ENCODE measurements around the gene CASP14.

Gene CASP14

DNA sequence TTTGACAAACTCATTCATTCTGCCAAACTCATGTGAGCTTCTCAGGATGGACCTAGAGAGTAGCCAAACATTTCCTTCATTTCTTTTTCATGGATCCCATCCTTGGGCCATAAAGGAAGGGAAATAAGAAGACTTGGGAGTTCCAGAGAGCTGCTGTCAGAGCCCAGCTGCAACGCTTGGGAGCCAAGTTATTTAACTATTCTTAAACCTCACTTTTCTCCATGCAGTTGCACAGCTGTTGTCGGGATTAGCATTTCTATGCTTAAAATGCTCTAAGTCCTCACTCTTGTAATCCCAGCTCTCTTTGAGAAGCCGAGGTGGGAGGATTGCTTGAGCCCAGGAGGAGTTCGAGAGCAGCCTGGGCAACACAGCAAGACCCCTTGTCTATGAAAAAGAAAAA, 11.7 kb upstream of the CASP14 start:
- TF ChIP-seq, protein P1, sequence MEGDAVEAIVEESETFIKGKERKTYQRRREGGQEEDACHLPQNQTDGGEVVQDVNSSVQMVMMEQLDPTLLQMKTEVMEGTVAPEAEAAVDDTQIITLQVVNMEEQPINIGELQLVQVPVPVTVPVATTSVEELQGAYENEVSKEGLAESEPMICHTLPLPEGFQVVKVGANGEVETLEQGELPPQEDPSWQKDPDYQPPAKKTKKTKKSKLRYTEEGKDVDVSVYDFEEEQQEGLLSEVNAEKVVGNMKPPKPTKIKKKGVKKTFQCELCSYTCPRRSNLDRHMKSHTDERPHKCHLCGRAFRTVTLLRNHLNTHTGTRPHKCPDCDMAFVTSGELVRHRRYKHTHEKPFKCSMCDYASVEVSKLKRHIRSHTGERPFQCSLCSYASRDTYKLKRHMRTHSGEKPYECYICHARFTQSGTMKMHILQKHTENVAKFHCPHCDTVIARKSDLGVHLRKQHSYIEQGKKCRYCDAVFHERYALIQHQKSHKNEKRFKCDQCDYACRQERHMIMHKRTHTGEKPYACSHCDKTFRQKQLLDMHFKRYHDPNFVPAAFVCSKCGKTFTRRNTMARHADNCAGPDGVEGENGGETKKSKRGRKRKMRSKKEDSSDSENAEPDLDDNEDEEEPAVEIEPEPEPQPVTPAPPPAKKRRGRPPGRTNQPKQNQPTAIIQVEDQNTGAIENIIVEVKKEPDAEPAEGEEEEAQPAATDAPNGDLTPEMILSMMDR (IDR thresholded peaks at IDR 0.05; ENCODE audit: low read depth, low read length, missing control alignments), result no peak
- H3K4me3 ChIP-seq (ENCODE audit: low read depth, low read length), result no peak overlapping the region
- no peaks in the 10 kb centered on the region for H3K27me3 ChIP-seq (replicated peaks)
- no peaks in the 10 kb centered on the region for H3K36me3 ChIP-seq (replicated peaks)
- DNase-seq, result no peak
- in situ Hi-C loops (cut with HindIII; ENCODE audit: low pct_ligation_motif_present, low sequenced_read_pairs), result no loop called here
- H3K27ac ChIP-seq, result no peak overlapping the region

DNA sequence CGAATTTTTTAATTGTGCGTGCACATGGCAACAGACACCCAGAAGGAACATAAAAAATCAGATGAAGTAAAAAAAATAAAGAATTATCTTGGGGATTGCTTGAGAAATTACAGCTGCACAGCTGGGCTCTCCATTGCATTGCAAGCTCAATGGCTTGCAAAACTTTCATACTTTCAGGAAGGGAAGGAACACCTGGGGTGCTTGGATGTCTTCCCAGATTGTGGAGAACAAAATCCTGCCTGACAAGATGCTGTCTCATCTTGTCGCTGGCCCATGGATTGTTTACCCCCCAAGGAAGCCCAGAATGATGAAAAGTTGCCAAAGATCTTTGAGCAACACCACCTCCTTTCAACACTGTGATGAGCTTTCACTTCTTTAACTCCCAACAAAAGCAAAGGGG, 11.0 kb upstream of the CASP14 start:
- H3K27ac ChIP-seq, result no peak overlapping the region
- DNase-seq, result no peak
- no peak overlapping the region for H3K4me3 ChIP-seq (ENCODE audit: low read depth, low read length)
- H3K36me3 ChIP-seq (replicated peaks), result no peaks in the 10 kb centered on the region
- H3K27me3 ChIP-seq (replicated peaks), result no peaks in the 10 kb centered on the region
- TF ChIP-seq, protein P1 (IDR thresholded peaks at IDR 0.05; ENCODE audit: low read depth, low read length, missing control alignments), result no peak
- in situ Hi-C loops (cut with HindIII; ENCODE audit: low pct_ligation_motif_present, low sequenced_read_pairs), result no loop called here

DNA sequence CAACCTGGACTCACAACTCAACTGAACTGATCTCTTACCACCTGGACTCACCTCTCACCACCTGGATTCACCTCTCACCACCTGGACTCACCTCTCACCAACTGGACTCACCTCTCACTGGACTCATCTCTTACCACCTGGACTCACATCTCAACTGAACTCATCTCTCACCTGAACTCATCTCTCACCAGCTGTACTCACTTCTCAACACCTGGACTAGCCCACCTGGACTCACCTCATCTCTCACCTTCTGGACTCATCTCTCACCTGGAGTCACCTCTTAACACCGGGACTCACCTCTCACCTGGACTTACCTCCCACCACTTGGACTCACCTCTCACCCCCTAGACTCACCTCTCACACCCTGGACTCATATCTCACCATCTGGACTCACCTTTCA, 7.3 kb upstream of the CASP14 start:
- TF ChIP-seq, protein P1 (IDR thresholded peaks at IDR 0.05; ENCODE audit: low read depth, low read length, missing control alignments), result no peak
- Histone ChIP-seq H3K27ac (no peak overlapping the region), H3K36me3 (replicated peaks) (no peaks in the 10 kb centered on the region), H3K4me3 (ENCODE audit: low read depth, low read length) (no peak overlapping the region), H3K27me3 (replicated peaks) (no peaks in the 10 kb centered on the region)
- in situ Hi-C loops (cut with HindIII; ENCODE audit: low pct_ligation_motif_present, low sequenced_read_pairs), result no loop called here
- DNase-seq, result no peak

DNA sequence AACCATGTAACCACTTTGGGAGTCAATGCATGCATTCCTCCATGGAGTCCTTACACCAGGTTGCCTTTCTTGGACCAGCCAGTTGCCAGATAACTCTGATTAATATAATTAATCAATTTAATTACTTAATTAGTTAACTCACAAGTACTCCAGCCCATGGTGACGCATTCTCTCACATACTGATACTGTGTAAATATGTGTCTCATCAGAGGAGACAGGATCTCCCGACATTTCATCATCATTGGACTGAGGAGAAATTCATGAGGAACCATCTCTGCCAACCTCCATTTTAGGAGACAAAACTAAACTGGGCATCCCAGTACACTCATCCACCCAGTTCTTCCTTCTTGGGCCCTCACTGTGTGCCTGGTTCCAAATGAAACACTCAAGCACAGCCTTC, 6.5 kb upstream of the CASP14 start:
- no peaks in the 10 kb centered on the region for H3K36me3 ChIP-seq (replicated peaks)
- no peak overlapping the region for H3K27ac ChIP-seq
- in situ Hi-C loops (cut with HindIII; ENCODE audit: low pct_ligation_motif_present, low sequenced_read_pairs), result no loop called here
- no peak for DNase-seq
- H3K27me3 ChIP-seq (replicated peaks), result no peaks in the 10 kb centered on the region
- H3K4me3 ChIP-seq (ENCODE audit: low read depth, low read length), result no peak overlapping the region
- TF ChIP-seq, protein P1 (IDR thresholded peaks at IDR 0.05; ENCODE audit: low read depth, low read length, missing control alignments), result no peak

DNA sequence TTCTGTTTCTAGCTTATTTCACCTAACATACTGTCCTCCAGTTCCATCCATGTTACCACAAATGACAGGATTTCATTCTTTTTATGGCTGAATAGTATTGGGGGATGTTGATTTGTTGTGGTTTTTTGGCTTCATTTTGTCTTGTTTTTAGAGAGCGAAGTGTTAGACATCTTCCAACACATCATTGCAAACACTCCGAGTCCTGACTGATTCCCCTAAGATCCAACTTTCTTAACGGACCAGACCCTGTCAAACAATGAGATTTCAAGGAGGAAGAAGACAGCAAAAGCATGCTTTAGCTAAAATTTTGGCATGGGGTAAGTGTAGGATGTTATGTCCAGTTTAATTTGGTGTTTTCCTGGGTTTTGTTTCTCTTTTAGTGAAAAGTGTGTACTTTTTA, 3.8 kb upstream of the CASP14 start:
- in situ Hi-C loops (cut with HindIII; ENCODE audit: low pct_ligation_motif_present, low sequenced_read_pairs), result no loop called here
- Histone ChIP-seq H3K27ac (no peak overlapping the region), H3K36me3 (replicated peaks) (no peaks in the 10 kb centered on the region), H3K4me3 (ENCODE audit: low read depth, low read length) (no peak overlapping the region), H3K27me3 (replicated peaks) (no peaks in the 10 kb centered on the region)
- no peak for DNase-seq
- TF ChIP-seq, protein P1 (IDR thresholded peaks at IDR 0.05; ENCODE audit: low read depth, low read length, missing control alignments), result no peak

DNA sequence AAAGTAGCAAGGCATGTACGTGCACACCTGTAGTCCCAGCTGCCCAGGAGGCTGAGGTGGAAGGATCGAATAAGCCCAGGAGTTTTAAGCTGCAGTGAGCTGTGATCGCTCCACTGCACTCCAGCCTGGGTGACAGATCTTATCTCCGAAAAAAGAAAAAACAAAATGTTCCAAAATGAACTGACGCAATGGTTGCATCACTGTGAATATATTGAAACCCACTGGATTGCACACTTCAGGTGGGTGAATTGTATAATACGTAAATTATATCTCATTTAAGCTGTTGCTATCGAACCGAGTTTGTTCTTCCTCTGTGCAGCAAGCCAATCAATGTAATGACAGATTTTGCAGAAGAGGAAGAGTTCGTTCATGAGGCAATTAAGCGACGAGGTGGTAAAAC, 1.6 kb upstream of the CASP14 start:
- in situ Hi-C loops (cut with HindIII; ENCODE audit: low pct_ligation_motif_present, low sequenced_read_pairs), result no loop called here
- no peak overlapping the region for H3K27ac ChIP-seq
- no peaks in the 10 kb centered on the region for H3K36me3 ChIP-seq (replicated peaks)
- no peak for DNase-seq
- H3K27me3 ChIP-seq (replicated peaks), result no peaks in the 10 kb centered on the region
- H3K4me3 ChIP-seq (ENCODE audit: low read depth, low read length), result no peak overlapping the region
- TF ChIP-seq, protein P1 (IDR thresholded peaks at IDR 0.05; ENCODE audit: low read depth, low read length, missing control alignments), result no peak
